CD4-positive, alpha-beta T cell treated with Interleukin-15 for 4 hours (primary cell): ENCODE results near the gene BCL11A.

Source experiments
- DNase-seq: peaks from one replicate; pipeline ENCODE4 v3.0.0-alpha.2; 2020; ENCODE audit warnings: low spot score

The BCL11A gene

GRCh38 chr2:60544954-60545560, 8.4 kb downstream of the BCL11A start:
- no peak for DNase-seq

DNA sequence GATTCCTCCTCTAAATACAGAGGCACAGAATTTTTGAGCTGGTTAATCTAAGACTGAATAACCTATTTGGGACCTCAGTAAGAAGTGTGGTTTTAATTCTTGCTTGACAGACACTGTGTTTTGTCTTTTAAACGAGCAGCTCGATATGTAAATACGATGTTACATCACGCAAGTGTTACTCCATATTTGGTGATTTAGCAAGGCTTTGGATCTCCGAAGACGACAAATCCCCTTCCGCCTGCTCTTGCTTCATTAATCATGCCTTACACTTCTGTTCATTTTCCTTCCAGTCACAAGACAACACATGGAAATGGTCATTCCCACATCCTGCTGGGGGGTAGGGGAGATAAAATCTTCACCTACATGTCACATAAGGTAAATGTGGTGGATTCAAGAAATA, 9.4 kb downstream of the BCL11A start:
- DNase-seq: no peak

DNA sequence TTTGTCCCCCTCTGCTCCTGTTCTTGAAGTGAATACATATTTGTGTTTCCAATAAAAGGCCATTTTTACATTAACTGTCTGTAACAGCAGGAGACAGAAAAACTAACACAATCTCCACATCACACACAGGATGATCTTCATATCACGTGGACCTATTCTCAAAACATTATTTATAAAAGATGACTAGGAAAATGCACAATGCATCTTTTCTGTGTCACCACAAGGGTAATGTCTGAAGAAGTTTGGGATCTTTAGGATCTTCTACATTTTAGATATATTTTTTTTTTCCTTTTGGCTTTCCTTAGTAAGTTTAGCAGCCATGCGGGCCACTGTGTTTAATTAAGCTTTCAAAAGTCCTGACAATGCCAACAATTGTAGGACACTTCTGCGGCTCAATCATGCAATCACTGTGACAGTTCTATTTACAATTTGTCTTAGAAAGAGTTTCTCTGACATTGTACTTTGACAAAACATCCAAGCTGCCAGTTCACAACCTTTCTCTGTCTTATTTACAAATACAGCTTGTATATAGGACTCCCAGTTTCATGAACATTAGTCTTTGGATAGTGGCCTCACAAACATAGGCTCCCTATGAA, 12.3 kb downstream of the BCL11A start:
- DNase-seq: no peak

- no peak for DNase-seq
Observed at GRCh38 chr2:60540074-60540473, 13.4 kb downstream of the BCL11A start.

- no peak for DNase-seq
Observed at GRCh38 chr2:60539140-60539539, 14.3 kb downstream of the BCL11A start.

- no peak for DNase-seq
Observed at GRCh38 chr2:60538101-60538500, 15.4 kb downstream of the BCL11A start.

GRCh38 chr2:60536746-60537145, 16.7 kb downstream of the BCL11A start:
- no peak for DNase-seq

DNA sequence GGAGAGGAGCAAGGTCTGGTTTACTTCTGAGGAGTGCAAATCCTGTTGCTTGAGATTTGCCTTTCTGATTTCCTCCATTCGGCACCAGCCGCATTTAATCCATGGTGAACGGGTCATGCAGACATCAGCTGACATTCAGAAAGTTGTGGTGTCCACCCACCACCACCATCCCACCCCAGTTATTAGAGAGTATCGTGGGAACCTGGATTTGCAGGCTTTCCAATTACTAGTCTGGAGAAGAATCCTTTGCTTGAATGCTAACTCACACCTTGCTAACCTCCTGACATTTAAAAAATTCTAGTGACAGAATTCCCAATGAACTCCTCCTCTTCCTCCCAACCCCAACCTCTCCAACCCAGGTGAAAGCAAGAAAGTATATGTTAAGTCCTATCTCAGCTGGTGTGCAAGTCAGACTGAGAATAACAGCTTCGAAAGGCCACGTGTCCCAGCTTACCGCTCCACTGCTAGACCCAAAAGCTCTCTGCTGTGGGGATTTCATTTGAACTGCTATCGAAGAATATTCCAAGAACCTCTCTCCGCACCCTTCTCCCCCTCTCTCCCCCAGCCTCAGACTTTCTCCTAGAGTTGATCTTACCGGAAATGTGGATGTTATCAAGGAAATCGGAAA, 17.7 kb downstream of the BCL11A start:
- DNase-seq: no peak

- DNase-seq: no peak
Observed at GRCh38 chr2:60534892-60535684, 18.4 kb downstream of the BCL11A start.

DNA sequence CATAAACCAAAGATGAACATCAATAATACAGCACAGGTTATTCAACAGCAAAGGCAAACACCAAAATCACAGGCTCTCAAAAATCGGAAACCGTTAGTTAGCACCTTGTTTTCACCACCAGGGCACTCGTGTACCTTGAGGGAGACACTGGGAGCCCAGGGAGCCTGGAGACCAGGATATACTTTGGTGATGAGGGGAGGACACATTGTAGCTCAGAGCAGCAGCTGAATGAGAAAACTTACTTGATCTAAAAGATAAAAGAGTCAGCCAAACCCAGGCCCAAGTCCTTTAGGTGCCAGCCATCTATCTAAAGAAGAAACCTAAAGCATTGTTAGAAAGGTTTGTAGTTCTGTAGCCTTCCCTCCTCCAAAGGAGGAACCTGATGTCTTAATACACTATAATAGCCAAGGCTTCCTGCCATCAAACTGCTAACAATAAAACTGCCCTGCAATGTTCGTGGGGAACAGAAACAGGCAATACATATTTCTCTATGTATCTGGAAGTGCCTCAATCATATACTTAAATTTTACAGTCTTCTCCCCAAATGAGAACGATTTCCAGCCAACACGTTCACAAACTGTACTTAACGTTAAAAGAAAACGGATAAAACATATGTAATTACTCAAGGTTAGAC, 19.3 kb downstream of the BCL11A start:
- no peak for DNase-seq

GRCh38 chr2:60533101-60534051, 20.1 kb downstream of the BCL11A start:
- DNase-seq: no peak

DNA sequence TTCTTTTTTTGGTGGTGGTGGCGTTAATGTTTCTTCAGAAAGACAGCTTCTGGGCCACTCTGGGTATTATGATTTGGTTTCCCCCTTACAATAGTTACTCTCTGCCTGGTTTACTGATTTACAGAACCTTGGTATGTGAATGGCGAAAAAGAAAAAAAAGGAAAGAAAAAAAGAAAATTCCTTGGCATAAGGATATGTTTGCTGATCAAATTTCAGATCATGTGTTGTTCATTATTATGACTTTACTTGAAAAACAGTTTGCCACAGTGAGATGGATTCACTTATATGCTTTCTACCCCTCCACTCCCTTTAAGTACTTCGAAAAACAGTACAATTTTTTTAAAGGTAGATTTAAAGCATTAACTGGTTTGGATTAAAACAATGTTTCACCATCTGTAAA, 21.0 kb downstream of the BCL11A start:
- no peak for DNase-seq

DNA sequence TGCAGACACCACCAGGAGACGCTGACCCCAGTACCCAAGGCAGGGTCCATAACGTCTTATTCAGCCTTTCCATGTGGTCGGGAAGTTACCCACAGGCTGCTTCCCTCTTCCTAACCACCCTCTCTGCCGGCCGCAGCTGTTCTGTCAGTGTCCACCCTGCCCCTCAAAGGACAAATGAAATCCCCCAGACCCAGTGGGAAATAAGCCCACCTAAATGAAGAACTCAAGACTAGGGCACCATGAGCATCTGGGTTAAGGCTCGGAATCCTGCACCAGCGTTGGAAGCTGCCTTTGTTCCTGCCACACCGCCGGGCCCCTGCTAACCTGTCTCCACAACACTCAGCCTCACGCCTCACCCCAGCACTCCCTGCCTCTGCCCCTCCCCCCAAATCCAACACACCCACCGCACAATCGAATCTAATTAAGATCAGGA, 21.7 kb downstream of the BCL11A start:
- DNase-seq: no peak

GRCh38 chr2:60530660-60531281, 22.7 kb downstream of the BCL11A start:
- DNase-seq: no peak

DNA sequence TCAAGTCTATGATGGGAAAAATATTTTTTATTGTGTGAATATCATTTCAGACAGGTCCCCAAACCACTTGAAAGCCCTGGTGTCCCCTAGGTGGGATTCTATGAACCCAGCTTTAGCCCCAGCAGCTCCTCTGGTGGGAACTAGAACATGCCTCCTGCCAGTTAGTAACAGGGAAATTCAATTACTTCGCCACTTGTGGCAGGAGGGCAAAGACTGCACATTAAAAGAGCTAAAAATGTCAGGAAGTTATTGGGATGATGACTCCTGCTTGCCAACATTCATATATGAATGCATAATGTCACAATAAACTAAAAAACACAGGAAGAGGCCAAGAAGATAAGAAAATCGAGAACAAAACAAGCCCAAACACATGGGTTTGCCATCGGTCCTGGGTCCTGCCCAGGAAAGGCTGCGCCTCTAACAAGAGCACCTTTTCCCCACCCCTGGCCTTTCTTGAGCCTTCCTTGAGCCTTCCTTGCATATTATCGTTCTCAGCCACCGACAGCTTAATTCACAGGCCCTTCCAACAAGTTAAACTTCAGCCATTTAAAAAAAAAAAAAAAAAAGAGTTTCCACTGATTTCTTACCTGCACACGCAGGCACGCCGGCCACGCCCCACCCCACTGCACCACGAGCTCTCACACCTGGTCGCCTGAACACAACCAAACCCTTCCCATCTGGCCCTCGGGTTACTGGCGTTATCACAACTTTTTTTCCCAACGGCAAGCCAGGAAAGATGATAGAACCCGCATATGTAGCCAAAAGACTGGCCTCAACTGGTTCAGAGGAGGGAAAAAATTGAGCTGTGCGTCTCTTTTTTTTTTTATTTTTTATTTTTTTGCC, 23.4 kb downstream of the BCL11A start:
- no peak for DNase-seq

GRCh38 chr2:60529136-60529784, 24.2 kb downstream of the BCL11A start:
- DNase-seq: no peak

DNA sequence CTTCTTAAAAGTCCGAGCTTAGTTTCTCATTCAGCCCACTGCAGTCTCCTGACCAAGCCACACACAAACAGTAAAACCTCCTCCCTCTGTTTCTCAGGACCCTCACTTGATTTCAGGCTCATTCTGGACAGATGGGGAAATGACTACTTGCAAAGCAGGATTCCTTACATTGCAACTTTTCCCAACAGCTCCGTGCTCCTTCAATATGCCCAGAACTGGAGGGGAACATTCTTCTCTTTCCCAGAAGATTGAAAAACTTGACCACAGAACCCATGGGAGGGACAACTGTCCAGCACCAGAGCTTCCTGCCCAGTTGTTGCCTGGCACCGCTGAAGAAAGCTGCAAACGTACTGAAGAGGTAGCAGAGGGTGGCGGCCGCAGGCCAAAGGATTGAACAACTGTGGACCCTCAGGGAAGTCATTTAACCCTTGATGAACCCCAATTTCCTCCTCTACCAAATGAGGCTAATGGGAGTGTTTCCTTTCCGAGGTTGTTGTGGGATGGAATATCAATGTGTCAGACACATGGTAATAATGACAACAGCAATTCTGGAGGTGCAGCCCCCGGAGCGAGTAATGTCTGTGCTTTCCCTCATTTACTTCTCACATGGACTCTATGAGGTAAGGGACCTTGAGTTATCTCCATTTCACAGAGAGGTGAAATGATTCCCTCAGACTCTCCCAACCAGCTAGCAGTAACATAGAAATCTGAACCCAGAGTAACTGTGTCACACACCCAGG, 25.0 kb downstream of the BCL11A start:
- no peak for DNase-seq

DNA sequence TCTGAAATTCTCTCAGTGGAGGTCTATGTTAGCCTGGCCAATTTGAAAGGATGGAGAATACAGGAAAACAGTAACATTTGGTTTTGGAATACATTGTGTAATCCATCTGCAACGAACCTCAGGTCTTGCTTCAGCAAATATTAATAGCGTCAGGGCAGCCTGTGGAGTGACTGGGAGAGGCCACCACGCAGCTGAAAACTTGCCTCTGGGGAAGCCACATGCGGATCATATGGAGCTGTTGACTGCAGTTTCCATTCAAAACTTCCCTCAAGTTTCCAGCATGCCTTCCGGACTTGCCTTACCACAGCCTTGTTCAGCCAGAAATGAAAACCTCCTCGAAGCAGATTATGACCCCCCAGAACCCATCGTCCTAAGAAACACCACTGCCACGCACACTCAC, 25.7 kb downstream of the BCL11A start:
- DNase-seq: no peak

DNA sequence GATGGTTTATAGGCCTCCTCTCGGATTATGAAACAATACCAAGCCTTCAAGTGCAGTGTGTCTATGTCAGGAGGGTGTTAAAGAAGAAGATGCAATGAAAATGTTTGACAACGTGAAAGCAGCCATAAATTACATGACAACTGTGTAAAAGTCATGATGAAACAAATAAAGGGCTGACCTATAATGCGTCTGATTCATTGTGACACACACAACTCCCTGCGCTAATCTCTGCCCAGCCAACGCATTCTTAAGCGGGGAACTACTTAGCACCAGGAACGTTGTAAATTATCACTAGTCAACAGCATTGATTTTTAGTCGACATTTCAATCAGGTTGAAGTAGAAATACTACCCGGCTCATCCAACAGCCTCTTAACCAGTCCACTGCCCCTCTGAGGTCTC, 26.8 kb downstream of the BCL11A start:
- no peak for DNase-seq
